DMS114 treated with DMSO at 0.1 percent for 48 hours (cell line): ENCODE data around the gene KLHL25.
A peak's percentile ranks its signal among the peaks of the same experiment; 100 is the strongest.

Experiments used
- DNase-seq: peaks from one replicate; lab custom pipeline; 2025; ENCODE audit not compliant: unreplicated experiment; lab: John Stamatoyannopoulos, UW

KLHL25 gene

DNA sequence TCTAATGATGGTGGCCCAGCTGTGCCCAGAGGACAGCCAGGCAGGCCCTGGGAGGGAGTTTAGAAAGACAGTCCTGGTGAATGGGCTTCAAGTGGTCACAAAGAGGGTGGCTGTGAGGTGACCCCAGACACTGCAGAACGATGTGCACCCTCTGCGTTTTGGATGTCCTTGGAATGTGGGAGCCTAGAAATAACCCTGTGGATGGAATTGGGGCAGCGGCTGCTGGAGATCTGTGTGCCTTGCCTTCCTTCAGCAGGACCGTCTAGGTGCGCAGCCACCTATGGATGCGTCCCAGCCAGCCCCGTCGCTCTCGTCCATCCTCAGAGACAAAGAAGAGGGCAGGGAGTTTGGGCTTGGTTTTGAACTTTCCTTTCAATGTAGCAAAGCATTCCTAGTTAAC lies 46.5 kb downstream of the KLHL25 start:
- DNase-seq = no peak

DNA sequence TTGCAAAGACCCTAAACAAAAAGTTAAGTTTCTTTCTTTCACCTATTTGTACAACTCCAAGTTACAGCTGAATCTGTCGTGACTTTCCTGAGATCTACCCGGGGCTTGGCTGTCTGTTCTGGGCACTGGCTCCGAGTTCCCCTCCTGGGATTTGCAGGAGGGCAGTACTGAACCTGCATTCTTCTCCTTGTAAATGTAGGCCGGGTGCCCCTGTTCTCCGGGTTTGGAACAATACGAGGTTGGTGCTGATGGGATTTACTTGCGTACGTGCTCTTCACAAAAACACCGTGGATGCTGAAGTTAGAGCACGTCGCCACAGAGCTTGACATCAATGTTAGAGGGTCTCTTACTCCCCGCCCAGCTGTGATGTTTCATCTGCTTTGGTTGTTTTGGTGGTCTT lies 48.1 kb downstream of the KLHL25 start:
- DNase-seq = no peak

DNA sequence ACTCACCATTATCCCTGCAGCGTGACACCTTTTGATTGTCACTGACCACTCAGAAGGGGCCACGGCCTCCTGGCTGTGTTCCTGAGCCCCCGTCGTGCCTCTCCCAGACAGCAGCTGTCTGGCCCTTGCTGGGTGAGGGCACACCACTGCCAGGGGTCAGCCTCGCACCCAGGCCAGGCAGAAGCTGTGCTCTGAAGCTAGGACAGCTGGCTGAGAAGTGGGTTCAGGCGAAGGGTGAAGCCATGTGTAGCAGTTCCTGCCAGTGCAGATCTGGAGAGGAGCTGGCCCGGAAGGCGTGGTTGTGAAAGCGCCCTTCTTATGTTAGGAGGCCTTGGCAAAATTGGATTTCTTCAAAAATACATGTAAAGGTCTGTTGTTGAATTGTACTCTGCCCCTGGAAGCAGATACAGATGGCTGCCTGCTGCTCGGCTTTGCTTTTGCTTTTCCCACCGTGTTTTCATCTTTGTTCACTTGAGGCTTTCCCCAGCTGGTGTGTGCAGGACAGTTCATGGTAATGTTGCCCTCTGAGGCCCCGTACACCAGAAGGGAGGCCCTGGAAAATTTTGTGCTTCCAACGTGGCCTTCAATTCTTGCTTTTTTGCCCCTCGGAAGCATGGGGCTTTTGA lies 49.1 kb downstream of the KLHL25 start:
- DNase-seq = no peak

DNA sequence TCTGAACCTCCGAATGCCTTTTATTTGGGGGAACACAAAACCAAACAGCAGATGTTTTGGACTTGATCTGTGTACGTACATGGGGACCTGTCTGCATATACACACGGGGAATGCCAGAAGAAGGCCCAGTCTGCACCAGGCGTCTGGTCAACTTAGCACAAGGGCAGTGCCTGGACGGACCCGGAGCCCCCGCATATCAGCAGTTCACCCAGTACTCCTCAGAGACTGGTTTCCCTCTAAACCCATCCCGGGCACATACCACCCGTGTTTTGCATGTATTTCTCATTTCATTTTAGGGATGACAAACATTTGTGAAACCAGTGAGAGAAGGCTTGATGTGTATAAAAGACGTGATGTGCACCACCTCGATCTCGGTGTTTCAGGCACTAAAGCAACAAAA lies 49.7 kb downstream of the KLHL25 start:
- DNase-seq = no peak

DNA sequence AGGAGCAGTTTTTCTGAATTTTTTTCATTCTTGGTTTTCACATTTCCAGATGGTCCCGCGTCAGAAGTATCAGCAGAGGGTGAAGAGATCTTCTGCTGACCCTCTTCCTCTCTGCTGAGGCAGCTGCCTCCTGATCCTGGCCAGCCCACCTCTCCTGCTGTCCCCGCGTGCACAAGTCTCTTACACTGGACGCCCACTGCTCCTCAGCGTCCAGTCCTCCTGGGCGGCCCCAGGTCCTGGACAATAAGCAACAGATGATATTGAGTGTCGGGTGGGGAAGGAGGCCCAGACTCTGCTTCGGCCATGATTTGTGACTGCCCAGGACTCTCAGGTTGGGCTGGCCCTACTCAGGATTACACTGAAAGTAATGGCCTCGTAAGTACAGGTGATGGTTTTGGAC lies 50.1 kb downstream of the KLHL25 start:
- no peak for DNase-seq

DNA sequence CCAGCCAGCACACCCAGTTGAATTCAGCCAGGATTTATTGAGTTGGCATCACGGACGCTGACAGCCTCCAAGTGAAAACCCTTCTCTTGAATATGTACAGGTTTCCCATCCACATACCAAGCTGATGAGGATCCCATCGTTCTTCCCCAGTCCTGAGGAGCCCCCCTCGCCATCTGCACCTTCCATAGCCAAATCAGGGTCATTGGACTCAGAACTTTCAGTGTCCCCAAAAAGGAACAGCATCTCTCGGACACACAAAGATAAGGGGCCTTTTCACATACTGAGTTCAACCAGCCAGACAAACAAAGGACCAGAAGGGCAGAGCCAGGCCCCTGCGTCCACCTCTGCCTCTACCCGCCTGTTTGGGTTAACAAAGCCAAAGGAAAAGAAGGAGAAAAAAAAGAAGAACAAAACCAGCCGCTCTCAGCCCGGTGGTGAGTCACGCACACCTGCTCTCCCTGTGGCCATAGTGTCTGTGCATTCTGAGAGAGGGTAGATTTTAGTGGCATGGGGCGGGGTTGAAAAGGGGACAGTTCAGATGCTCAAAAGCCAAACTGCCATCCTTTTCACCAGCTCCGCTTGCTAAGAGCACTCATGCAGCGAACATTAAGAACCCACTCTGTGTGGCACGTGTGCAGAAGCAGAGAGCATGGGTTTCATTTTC lies 51.2 kb downstream of the KLHL25 start:
- DNase-seq = no peak

DNA sequence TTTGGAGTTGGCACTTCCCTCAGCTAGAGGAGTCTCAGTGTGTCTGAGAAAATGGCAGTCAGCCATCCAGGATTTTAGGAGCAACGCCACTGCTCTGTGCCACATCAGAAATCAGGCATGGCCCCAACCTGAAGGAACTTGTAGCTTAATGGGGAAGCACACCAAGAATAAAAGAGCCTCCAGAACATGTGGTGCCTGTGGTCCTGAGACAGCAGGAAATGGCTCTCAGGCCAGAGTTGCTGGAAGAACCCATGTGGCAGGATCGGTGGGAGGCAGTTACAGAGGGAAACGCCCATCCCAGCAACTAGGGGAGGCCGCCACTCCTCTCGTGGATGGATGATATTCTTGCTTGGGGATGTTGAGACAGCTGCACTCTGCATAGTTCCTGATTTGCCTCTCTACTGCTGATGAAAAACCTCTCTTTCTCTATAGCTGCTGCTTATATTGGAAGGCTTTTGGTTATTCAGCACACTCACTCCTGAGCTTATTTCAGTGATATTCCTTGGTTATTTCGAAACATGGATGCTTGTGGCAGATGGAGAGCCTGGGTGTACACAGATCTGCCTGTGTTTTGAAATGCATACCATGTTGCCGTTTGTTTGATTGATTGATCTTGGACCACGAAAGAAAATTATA lies 52.4 kb downstream of the KLHL25 start:
- DNase-seq = no peak

DNA sequence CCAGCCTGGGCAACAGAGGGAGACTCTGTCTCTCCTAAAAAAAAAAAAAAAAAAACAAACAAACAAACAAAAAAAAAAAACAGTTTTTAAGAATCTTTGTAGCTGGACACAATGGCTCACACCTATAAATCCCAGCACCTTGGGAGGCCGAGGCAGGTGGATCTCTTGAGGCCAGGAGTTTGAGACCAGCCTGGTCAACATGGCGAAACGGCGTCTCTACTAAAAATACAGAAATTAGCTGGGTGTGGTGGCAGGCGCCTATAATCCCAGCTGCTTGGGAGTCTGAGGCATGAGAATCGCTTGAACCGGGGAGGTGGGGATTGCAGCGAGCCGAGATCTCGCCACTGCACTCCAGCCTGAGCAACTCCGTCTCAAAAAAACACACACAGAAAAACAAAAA lies 53.1 kb downstream of the KLHL25 start:
- DNase-seq = no peak

DNA sequence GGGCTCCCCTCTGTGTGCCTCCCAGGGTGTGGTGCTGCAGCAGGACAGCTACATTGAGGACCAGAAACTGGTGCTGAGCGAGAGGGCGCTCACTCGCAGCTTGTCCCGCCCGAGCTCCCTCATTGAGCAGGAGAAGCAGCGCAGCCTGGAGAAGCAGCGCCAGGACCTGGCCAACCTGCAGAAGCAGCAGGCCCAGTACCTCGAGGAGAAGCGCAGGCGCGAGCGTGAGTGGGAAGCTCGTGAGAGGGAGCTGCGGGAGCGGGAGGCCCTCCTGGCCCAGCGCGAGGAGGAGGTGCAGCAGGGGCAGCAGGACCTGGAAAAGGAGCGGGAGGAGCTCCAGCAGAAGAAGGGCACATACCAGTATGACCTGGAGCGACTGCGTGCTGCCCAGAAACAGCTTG lies 53.7 kb downstream of the KLHL25 start:
- DNase-seq = no peak

DNA sequence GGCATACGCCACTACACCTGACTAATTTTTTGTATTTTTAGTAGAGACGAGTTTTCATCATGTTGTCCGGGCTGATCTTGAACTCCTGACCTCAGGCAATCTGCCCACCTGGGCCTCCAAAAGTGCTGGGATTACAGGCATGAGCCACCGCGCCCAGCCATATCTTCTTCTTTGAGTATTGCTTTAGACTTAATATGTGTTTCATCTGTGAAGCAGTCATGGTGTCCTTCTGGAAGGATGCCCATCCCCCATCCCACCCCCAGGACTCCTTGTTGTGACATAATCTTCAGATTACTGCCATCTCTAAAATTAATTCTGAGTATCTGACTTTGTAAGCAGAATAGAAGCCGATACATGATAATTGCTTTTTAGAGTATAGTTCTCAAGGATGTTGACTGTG lies 57.7 kb downstream of the KLHL25 start:
- DNase-seq = no peak

DNA sequence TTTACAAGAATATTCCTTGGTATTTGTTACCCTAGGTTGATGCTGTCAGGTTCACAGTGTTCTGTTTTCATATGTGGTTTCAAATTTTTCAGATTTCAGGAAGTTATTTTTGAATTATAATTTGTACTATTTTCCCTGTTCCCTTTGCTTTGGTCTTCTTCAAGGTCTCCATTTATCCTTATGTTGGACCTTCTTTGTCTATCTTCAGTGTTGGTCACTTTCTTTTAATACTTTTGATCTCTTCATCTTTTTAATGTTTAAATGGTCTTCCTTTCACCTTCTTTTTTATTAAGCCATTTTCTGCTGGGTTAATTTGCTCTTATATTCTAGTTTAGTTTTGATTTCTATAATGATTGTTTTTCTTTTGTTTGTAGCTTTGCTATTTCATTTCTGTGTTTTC lies 61.3 kb downstream of the KLHL25 start:
- no peak for DNase-seq

DNA sequence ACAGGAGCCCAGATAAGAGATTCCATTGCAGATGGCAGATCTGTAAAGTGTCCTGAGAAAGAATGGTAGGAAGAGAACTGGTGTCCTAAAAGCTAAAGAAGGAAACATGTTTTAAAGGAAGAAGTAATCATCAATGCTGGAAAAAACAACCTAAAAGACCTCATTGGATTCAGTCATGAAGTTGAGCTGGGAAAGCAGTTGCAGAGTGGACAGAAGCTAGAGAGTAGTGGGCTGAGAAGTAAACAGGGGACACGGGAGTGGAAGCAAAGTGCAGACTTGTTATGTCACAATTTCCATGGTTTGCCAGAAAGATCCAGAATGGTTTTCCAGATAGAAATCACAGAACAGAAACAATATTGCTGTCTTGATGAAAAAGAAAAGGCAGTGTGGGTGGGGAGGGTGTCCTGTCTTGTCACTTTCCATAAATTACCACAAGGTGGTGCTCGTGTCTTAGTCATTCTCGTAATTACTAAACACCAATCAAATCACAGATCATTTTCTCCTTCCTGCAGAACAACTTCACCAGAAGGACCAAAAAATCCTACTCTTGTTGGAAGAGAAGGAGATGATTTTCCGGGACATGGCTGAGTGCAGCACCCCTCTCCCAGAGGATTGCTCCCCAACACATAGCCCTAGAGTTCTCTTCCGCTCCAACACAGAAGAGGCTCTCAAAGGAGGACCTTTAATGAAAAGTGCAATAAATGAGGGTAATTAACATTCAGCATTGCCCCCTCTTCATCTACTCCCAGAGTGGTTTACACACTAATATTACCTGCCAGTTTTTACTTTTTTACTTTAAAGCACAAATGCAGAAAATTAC lies 64.5 kb downstream of the KLHL25 start:
- peak; percentile 75 for DNase-seq

DNA sequence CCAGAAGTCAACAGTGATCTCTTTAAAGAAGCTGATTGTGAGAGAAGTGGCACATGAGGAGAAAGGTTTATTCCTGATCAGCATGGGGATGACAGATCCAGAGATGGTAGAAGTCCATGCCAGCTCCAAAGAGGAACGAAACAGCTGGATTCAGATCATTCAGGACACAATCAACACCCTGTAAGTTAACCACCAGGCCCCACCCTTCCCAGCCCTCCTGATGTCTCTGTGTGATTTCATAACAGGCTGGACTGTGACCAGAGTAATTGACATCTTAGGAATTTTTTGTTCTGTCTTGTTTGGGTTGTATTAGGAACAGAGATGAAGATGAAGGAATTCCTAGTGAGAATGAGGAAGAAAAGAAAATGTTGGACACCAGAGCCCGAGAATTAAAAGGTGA lies 67.7 kb downstream of the KLHL25 start:
- no peak for DNase-seq

DNA sequence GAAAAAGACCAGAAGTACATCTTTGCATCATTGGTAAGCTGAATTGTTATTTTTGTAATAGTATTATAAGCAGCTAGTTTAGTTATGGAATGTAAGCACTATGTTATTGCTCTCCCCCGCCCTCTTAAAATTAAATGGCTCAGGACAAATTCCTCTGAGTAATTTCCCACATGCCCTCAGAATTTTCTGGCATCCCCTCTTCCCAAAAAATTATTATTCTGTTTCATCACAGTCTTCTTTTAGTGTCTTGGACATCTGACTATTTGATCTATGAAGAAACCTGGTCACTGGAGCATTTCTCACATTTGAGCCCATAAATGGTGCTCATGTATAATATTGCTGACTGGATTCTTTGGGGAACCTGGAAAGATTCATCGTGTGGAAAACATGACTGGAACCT lies 68.3 kb downstream of the KLHL25 start:
- DNase-seq = no peak

DNA sequence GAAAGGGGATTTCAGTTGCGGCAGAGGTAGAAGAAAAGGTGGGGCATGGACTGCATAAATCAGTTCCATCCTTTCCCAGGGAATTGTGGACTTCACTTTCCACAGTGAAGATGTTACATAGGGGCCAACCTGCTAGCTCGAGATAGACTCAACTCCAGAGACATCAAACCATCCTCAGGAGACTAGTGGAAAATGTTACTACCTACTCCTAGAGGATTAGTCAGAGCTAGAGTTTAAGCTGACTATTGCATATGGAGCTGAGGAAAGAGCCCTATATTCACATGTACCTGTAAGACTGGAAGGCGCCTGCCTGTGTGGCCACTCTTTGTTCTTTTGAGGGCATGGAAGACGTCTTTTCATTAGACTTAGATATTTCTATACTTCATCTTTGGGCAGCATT lies 69.2 kb downstream of the KLHL25 start:
- DNase-seq = no peak

DNA sequence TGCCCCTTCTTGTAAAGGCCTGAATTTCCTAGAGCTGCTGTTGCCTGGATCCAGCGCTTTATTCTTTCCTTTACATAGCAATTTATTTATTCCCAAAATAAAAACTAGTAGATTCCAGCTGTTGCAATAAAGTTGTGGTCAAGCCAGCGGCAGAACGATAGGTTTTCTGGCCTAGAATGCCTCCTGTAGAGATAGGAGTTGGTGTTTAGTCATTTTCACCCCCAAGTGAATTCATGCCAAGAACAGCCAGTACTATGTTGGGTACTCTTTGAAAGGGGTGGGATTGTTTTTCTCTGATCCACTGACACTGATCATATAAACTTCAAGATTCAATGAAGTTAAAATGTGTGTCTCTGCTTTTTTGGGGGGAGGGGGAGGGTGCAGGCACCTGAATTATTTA lies 69.7 kb downstream of the KLHL25 start:
- DNase-seq = no peak

DNA sequence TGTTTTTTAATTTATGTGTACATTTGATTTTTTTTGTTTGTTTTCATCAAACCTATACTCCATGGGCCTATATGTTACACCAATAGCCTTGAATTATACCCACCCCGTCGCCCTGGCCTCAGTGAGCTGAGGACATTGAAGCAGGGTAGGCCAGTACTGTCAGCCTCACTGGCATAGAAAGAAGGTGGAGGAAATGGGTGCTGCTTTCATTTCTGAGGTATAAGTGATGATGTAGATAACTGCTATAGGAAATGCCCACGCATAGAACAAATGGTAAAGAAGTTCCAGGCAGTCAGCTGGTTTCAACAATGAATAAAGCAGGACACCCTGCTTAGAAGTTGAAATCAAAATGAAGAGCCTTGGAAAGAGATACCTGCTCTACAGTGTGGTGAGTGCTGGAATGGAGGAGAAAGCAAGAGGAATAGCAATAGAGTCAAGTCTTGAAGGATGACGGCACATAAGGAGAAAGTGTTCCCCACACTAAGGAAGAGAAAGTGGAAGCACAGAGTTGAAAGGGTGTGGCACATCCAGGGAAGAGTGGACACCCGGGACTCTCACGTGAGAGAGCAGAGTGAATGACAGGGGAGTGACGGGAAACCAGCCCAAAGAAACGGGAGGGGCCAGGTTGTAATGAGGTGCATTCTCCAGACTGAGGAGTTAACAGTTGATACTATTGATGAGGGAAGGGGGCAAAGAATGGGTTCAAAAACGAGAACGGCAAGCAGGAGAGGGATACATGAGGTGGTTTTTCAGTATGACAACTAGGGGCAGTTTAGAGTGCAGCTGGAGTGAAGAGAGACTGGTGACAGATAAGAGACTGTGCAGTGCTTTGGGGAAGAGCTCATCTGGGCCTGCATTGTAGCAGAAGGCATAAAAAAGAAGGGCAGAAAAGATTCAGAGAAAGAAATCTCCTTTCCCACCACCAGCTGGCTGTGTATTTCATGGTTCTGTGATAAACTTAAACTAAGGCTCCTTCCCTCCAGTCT lies 70.5 kb downstream of the KLHL25 start:
- DNase-seq = no peak

DNA sequence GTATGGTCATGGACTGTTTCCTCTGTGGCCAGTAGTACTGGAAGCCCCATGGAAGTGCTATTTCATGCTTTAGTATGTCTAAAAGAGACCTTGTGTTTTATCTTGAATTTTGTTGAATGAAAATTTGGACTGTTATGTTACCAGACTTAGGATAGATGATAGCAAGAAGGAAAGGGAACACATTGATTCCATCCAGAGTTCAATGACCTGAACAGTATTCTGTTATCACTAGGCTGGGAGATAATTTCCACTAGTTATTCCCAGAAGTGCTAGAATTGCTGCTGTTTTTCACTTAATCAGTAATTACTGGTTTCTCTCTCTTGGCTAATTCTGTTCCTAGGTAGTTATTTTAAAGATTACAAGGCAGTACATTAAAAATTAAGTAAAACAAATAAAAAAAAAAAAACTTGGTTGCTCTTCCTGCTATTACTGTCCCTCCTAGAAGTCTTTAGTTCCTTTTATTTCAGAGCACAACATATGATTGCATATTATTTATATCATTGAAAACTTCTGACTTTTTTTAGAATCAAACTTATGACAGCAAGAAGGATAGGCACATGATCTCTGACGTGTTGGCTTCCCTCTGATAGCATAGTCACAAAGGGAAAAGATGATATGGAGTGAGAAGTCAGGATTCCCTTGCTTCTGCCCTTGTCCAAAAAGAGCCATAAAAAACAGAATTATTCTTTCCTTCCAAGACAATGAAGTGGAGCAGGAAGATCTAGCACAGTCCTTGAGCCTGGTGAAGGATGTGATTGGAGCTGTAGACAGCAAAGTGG lies 72.2 kb downstream of the KLHL25 start:
- DNase-seq = no peak

DNA sequence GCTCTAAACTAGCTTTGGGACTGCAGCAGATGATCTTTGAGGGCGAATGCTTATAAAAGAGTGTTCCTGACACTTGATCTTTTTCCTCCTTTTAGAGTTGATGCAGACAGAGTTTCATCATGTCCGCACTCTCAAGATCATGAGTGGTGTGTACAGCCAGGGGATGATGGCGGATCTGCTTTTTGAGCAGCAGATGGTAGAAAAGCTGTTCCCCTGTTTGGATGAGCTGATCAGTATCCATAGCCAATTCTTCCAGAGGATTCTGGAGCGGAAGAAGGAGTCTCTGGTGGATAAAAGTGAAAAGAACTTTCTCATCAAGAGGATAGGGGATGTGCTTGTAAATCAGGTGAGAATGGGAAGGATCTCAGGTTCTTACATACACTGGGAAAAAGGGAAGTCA lies 75.7 kb downstream of the KLHL25 start:
- DNase-seq = no peak
